ENCODE data around the gene TENM4. TPM values are rescaled to one million over a fixed set of nuclear protein-coding genes. Genes with fewer than 3 reads are reported as not detected.
"Not testable (repeated sequence)": the region's sequence is repeated elsewhere in the genome, so short reads cannot be mapped to it uniquely, and the experiment has no call there.

TENM4 gene
- total and polyA plus RNA-seq, 2 donors, result 1.5 to 27.8 TPM

- 81% methylated on average over 2 of the region's 2 CpGs for WGBS
- H3K4me1 ChIP-seq (ENCODE audit: insufficient read depth), result no peaks in the 10 kb centered on the region
- no peak overlapping the region for H3K4me3 ChIP-seq (ENCODE audit: low read depth, low read length)
- no peak overlapping the region for H3K27ac ChIP-seq (ENCODE audit: low read depth)
- no peak for DNase-seq (ENCODE audit: extremely low spot score)
- H3K36me3 ChIP-seq (ENCODE audit: insufficient read depth), result no peaks in the 10 kb centered on the region
Observed at GRCh38 chr11:78893996-78894395, 546.8 kb downstream of the TENM4 start.

GRCh38 chr11:78889698-78890097, 551.1 kb downstream of the TENM4 start:
- WGBS, result 95% methylated on average over 12 of the region's 12 CpGs
- DNase-seq (ENCODE audit: extremely low spot score), result no peak
- no peak overlapping the region for H3K27ac ChIP-seq (ENCODE audit: low read depth)
- H3K4me1 ChIP-seq (ENCODE audit: insufficient read depth), result no peaks in the 10 kb centered on the region
- H3K36me3 ChIP-seq (ENCODE audit: insufficient read depth), result no peaks in the 10 kb centered on the region
- H3K4me3 ChIP-seq (ENCODE audit: low read depth, low read length), result no peak overlapping the region

- no peak for DNase-seq (ENCODE audit: extremely low spot score)
- Histone ChIP-seq H3K27ac (ENCODE audit: low read depth) (no peak overlapping the region), H3K36me3 (ENCODE audit: insufficient read depth) (no peaks in the 10 kb centered on the region), H3K4me3 (ENCODE audit: low read depth, low read length) (no peak overlapping the region), H3K4me1 (ENCODE audit: insufficient read depth) (no peaks in the 10 kb centered on the region)
- WGBS, result 59% methylated on average over 3 of the region's 3 CpGs
Observed at GRCh38 chr11:78886616-78887015, 554.2 kb downstream of the TENM4 start.

GRCh38 chr11:78884761-78885160, 556.1 kb downstream of the TENM4 start:
- no peak overlapping the region for H3K4me3 ChIP-seq (ENCODE audit: low read depth, low read length)
- DNase-seq (ENCODE audit: extremely low spot score), result no peak
- 88% methylated on average over 4 of the region's 4 CpGs for WGBS

GRCh38 chr11:78883506-78883905, 557.3 kb downstream of the TENM4 start:
- Histone ChIP-seq H3K36me3 (ENCODE audit: insufficient read depth) (no peaks in the 10 kb centered on the region), H3K27ac (ENCODE audit: low read depth) (no peak overlapping the region), H3K4me1 (ENCODE audit: insufficient read depth) (no peaks in the 10 kb centered on the region), H3K4me3 (ENCODE audit: low read depth, low read length) (no peak overlapping the region)
- DNase-seq (ENCODE audit: extremely low spot score), result no peak
- 93% methylated on average over 5 of the region's 5 CpGs for WGBS

More at GRCh38 chr11:78884761-78885160, 556.1 kb downstream of the TENM4 start:
- Histone ChIP-seq H3K36me3 (ENCODE audit: insufficient read depth) (no peaks in the 10 kb centered on the region), H3K27ac (ENCODE audit: low read depth) (no peak overlapping the region), H3K4me1 (ENCODE audit: insufficient read depth) (no peaks in the 10 kb centered on the region)

- DNase-seq (ENCODE audit: extremely low spot score); H3K4me3 ChIP-seq (ENCODE audit: low read depth, low read length); H3K36me3 ChIP-seq (ENCODE audit: insufficient read depth); H3K4me1 ChIP-seq (ENCODE audit: insufficient read depth); H3K27ac ChIP-seq (ENCODE audit: low read depth): not testable (repeated sequence)
- 97% methylated on average over 54 of the region's 54 CpGs for WGBS
Observed at GRCh38 chr11:78879094-78879980, 561.5 kb downstream of the TENM4 start.

GRCh38 chr11:78878631-78879030, 562.2 kb downstream of the TENM4 start:
- H3K4me1 ChIP-seq (ENCODE audit: insufficient read depth), result no peaks in the 10 kb centered on the region
- H3K36me3 ChIP-seq (ENCODE audit: insufficient read depth), result no peaks in the 10 kb centered on the region
- no peak overlapping the region for H3K27ac ChIP-seq (ENCODE audit: low read depth)
- H3K4me3 ChIP-seq (ENCODE audit: low read depth, low read length), result no peak overlapping the region
- no peak for DNase-seq (ENCODE audit: extremely low spot score)
- WGBS, result 79% methylated on average over 2 of the region's 2 CpGs

- DNase-seq (ENCODE audit: extremely low spot score), result no peak
- 67% methylated on average over 3 of the region's 3 CpGs for WGBS
- H3K4me3 ChIP-seq (ENCODE audit: low read depth, low read length), result no peak overlapping the region
- no peaks in the 10 kb centered on the region for H3K4me1 ChIP-seq (ENCODE audit: insufficient read depth)
- H3K27ac ChIP-seq (ENCODE audit: low read depth), result no peak overlapping the region
- H3K36me3 ChIP-seq (ENCODE audit: insufficient read depth), result no peaks in the 10 kb centered on the region
Observed at GRCh38 chr11:78876676-78877075, 564.2 kb downstream of the TENM4 start.

- Histone ChIP-seq H3K36me3 (ENCODE audit: insufficient read depth) (no peaks in the 10 kb centered on the region), H3K4me3 (ENCODE audit: low read depth, low read length) (no peak overlapping the region), H3K27ac (ENCODE audit: low read depth) (no peak overlapping the region), H3K4me1 (ENCODE audit: insufficient read depth) (no peaks in the 10 kb centered on the region)
- WGBS, result 88% methylated on average over 4 of the region's 4 CpGs
- DNase-seq (ENCODE audit: extremely low spot score), result no peak
Observed at GRCh38 chr11:78870655-78871054, 570.2 kb downstream of the TENM4 start.

- Histone ChIP-seq H3K27ac (ENCODE audit: low read depth) (no peak overlapping the region), H3K4me3 (ENCODE audit: low read depth, low read length) (no peak overlapping the region), H3K36me3 (ENCODE audit: insufficient read depth) (no peaks in the 10 kb centered on the region), H3K4me1 (ENCODE audit: insufficient read depth) (no peaks in the 10 kb centered on the region)
- WGBS, result 48% methylated on average over 3 of the region's 3 CpGs
- DNase-seq (ENCODE audit: extremely low spot score), result no peak
Observed at GRCh38 chr11:78869293-78869692, 571.5 kb downstream of the TENM4 start.

GRCh38 chr11:78868563-78868962, 572.3 kb downstream of the TENM4 start:
- DNase-seq (ENCODE audit: extremely low spot score), result no peak
- Histone ChIP-seq H3K4me1 (ENCODE audit: insufficient read depth) (no peaks in the 10 kb centered on the region), H3K4me3 (ENCODE audit: low read depth, low read length) (no peak overlapping the region), H3K36me3 (ENCODE audit: insufficient read depth) (no peaks in the 10 kb centered on the region), H3K27ac (ENCODE audit: low read depth) (no peak overlapping the region)
- 60% methylated on average over 4 of the region's 4 CpGs for WGBS

- H3K36me3 ChIP-seq (ENCODE audit: insufficient read depth), result no peaks in the 10 kb centered on the region
- peaks cover 1% of the 10 kb centered on the region for H3K4me1 ChIP-seq (ENCODE audit: insufficient read depth)
- WGBS, result 64% methylated on average over 5 of the region's 5 CpGs
- no peak overlapping the region for H3K4me3 ChIP-seq (ENCODE audit: low read depth, low read length)
- H3K27ac ChIP-seq (ENCODE audit: low read depth), result no peak overlapping the region
- DNase-seq (ENCODE audit: extremely low spot score), result no peak
Observed at GRCh38 chr11:78860720-78861422, 580.0 kb downstream of the TENM4 start.

- WGBS, result 48% methylated on average over 2 of the region's 2 CpGs
- Histone ChIP-seq H3K27ac (ENCODE audit: low read depth) (no peak overlapping the region), H3K4me3 (ENCODE audit: low read depth, low read length) (no peak overlapping the region), H3K4me1 (ENCODE audit: insufficient read depth) (peaks cover 1% of the 10 kb centered on the region), H3K36me3 (ENCODE audit: insufficient read depth) (no peaks in the 10 kb centered on the region)
- no peak for DNase-seq (ENCODE audit: extremely low spot score)
Observed at GRCh38 chr11:78857688-78858087, 583.1 kb downstream of the TENM4 start.

GRCh38 chr11:78856211-78856610, 584.6 kb downstream of the TENM4 start:
- no peak overlapping the region for H3K27ac ChIP-seq (ENCODE audit: low read depth)
- H3K4me3 ChIP-seq (ENCODE audit: low read depth, low read length), result no peak overlapping the region
- H3K4me1 ChIP-seq (ENCODE audit: insufficient read depth), result peaks cover 1% of the 10 kb centered on the region
- 67% methylated on average over 5 of the region's 5 CpGs for WGBS
- no peak for DNase-seq (ENCODE audit: extremely low spot score)
- no peaks in the 10 kb centered on the region for H3K36me3 ChIP-seq (ENCODE audit: insufficient read depth)

Measured in urinary bladder (tissue), 4 donors.